Prostate gland (tissue), 2 donors: Measurements from ENCODE around the gene GRP.

Source experiments
- CTCF ChIP-seq, 4 experiments: fragments of 200-600 bp in 2 of 4; fragments of 450-650 bp in 2 of 4; sonication (generic) in 2 of 4; IDR thresholded peaks; 1 replicate in 3 of 4; 2 replicates in 1 of 4; pipeline ENCODE4 v1.5.1; 2016 to 2019; ENCODE audit warnings: antibody characterized with exemption in 4 of 4, mild to moderate bottlenecking in 2 of 4, moderate library complexity in 2 of 4
- POLR2A ChIP-seq: fragments of 450-650 bp; IDR thresholded peaks from one replicate; pipeline ENCODE4 v1.6.1; 2016; ENCODE audit warnings: antibody characterized with exemption, mild to moderate bottlenecking
- POLR2AphosphoS5 ChIP-seq: sonication (generic); formaldehyde crosslinking; IDR thresholded peaks from one replicate; pipeline ENCODE4 v1.6.1; 2017; ENCODE audit warnings: antibody characterized with exemption

- TF ChIP-seq CTCF (IDR thresholded peaks at IDR 0.05) (no peak), POLR2A (no peak), POLR2AphosphoS5 (no peak)
These were observed 58.8 kb downstream of the GRP start for GRCh38 chr18:59278793-59279192.
